Erythroblast (primary cell): ENCODE data around the gene PARP12.

Source experiments
- GATA1 ChIP-seq: IDR thresholded peaks from 2 replicates; pipeline ENCODE4 v1.6.1; 2011; ENCODE audit warnings: low read depth, mild to moderate bottlenecking, control low read depth, low read length, moderate library complexity
- POLR2A ChIP-seq: IDR thresholded peaks from 2 replicates; pipeline ENCODE4 v1.6.1; 2011; ENCODE audit warnings: mild to moderate bottlenecking, low read length

- TF ChIP-seq POLR2A (no peak), GATA1 (no peak)
These were observed 7.8 kb upstream of the PARP12 start for GRCh38 chr7:140070546-140070945.
